Spleen (tissue), 7 donors: ENCODE results near the gene AHRR.

ENCODE experiments used
- CTCF ChIP-seq, 11 experiments: fragments of 200-600 bp in 7 of 11; fragments of 450-650 bp in 4 of 11; sonication (generic) in 4 of 11; IDR thresholded peaks in 8 of 11; conservative IDR thresholded peaks in 3 of 11; 1 replicate in 7 of 11; 2 replicates in 4 of 11; pipeline versions ENCODE4 v1.4.0 to v1.8.0; 2016 to 2021; ENCODE audit warnings: antibody characterized with exemption in 11 of 11, inconsistent platforms in 4 of 11, mild to moderate bottlenecking in 1 of 11
- POLR2A ChIP-seq, 3 donors: fragments of 450-650 bp; IDR thresholded peaks; one replicate each; pipeline ENCODE4 v1.5.1; 2017; ENCODE audit warnings: antibody characterized with exemption in 3 of 3, mild to moderate bottlenecking in 1 of 3
- donor health status: DM: no; HTN: no; CAD: no; lungs with moderate emphysema.
- donor health status: DM: no; HTN: no; CAD: no.
- donor health status: DM: no; HTN: no; CAD: no.

- TF ChIP-seq CTCF (IDR thresholded peaks at IDR 0.05 in 8 of 11, conservative IDR thresholded peaks at IDR 0.05 in 3 of 11) (no peak), POLR2A (IDR thresholded peaks at IDR 0.05) (no peak)
Observed at GRCh38 chr5:383066-383465, 61.6 kb downstream of the AHRR start.
